K562 (cell line): ENCODE data around the gene RUNX1. TPM values are rescaled to one million over a fixed set of nuclear protein-coding genes. Genes with fewer than 3 reads are reported as not detected.
A peak's percentile ranks its signal among the peaks of the same experiment; 100 is the strongest.

Experiments used
- ADNP ChIP-seq: fragments of 200-800 bp; sonication (Bioruptor generic); IDR thresholded peaks from 2 replicates; pipeline ENCODE4 v1.6.1; 2016; ENCODE audit warnings: missing genetic modification characterization, missing compliant biosample characterization
- ATF1 ChIP-seq, 2 experiments: fragments of 450-650 bp in 1 of 2; IDR thresholded peaks; 2 replicates each; pipeline ENCODE4 v1.6.1; 2016; ENCODE audit warnings: missing compliant biosample characterization in 1 of 2, missing genetic modification characterization in 1 of 2
- BCOR ChIP-seq: fragments of 450-650 bp; IDR thresholded peaks from 2 replicates; pipeline ENCODE4 v1.6.1; 2016
- CBX3 ChIP-seq, 2 experiments: IDR thresholded peaks; 1 replicate in 1 of 2; 2 replicates in 1 of 2; pipeline ENCODE4 v1.6.1; 2012; ENCODE audit warnings: inconsistent platforms in 2 of 2, low read length in 2 of 2, borderline replicate concordance in 1 of 2, control low read depth in 1 of 2
- EP400 ChIP-seq: fragments of 450-650 bp; IDR thresholded peaks from 2 replicates; pipeline ENCODE4 v1.6.1; 2017; ENCODE audit warnings: antibody characterized with exemption, mild to moderate bottlenecking, moderate library complexity
- GATA2 ChIP-seq: sonication (generic); formaldehyde crosslinking; IDR thresholded peaks from 2 replicates; pipeline ENCODE4 v1.4.0; 2020; ENCODE audit warnings: mild to moderate bottlenecking, missing genetic modification reagents
- HDAC2 ChIP-seq: fragments of 450-650 bp; IDR thresholded peaks from 2 replicates; pipeline ENCODE4 v1.6.1; 2016; ENCODE audit warnings: mild to moderate bottlenecking
- KDM1A ChIP-seq, 2 experiments: fragments of 450-650 bp; IDR thresholded peaks; 2 replicates each; pipeline ENCODE4 v1.6.1; 2016; ENCODE audit warnings: mild to moderate bottlenecking in 2 of 2
- KHSRP ChIP-seq: fragments of 450-650 bp; IDR thresholded peaks from 2 replicates; pipeline ENCODE4 v1.6.1; 2017
- PTBP1 ChIP-seq: fragments of 200-400 bp; formaldehyde crosslinking; IDR thresholded peaks from 2 replicates; pipeline ENCODE4 v1.6.1; 2017; ENCODE audit warnings: low read depth, low read length
- RBM25 ChIP-seq: fragments of 200-400 bp; formaldehyde crosslinking; IDR thresholded peaks from 2 replicates; pipeline ENCODE4 v1.6.1; 2018; ENCODE audit warnings: low read length, low read depth, moderate library complexity; ENCODE audit not compliant: severe bottlenecking
- TEAD1 ChIP-seq, 2 experiments: fragments of 450-650 bp in 1 of 2; sonication (generic) in 1 of 2; formaldehyde crosslinking; IDR thresholded peaks; 2 replicates each; pipeline versions ENCODE4 v1.4.0 to v1.8.0; 2020 to 2022; ENCODE audit warnings: mild to moderate bottlenecking in 2 of 2, missing genetic modification reagents in 1 of 2
- polyA plus RNA-seq, 8 experiments: library from polyadenylated mRNA; depleted of rRNA in 4 of 8; stranded (reverse) in 5 of 8; unstranded in 3 of 8; fragments of >200 nt; fragmentation: Nextera tagmentation in 2 of 8; fragmentation: Illumina TruSeq in 1 of 8; extraction: Ambion mirVana in 2 of 8; extraction: Trizol in 1 of 8; gene quantifications; 2 replicates each; pipeline versions ENCODE4 v1.2.1 to v1.2.3, GENCODE V29; 2011 to 2014; ENCODE audit warnings: inconsistent platforms in 1 of 8, missing spikeins in 1 of 8
- total RNA-seq, 7 experiments: library from RNA; depleted of rRNA in 6 of 7; stranded (reverse); fragments of >200 nt in 6 of 7; fragmentation: Illumina TruSeq in 2 of 7; extraction: Trizol in 2 of 7; gene quantifications; 2 replicates each; pipeline versions ENCODE4 v1.2.1 to v1.2.3, GENCODE V29; 2011 to 2021; ENCODE audit warnings: low replicate concordance in 1 of 7
- TF ChIP-seq, protein P1 (sequence below): fragments of 250-450 bp; sonication (Bioruptor Pico); IDR thresholded peaks from 2 replicates; pipeline ENCODE4 v1.9.0; 2021; ENCODE audit warnings: mild to moderate bottlenecking
- TF ChIP-seq, protein P2 (sequence below): fragments of 250-450 bp; sonication (Bioruptor Pico); IDR thresholded peaks from 2 replicates; pipeline ENCODE4 v1.4.0; 2020; ENCODE audit warnings: mild to moderate bottlenecking

The RUNX1 gene
- total and polyA plus RNA-seq, 9 of the 15 experiments (the other 6 are each of a cell fraction or from before 2014, with no cell fraction given): 2.2 to 68.6 (median 17.8) TPM

DNA sequence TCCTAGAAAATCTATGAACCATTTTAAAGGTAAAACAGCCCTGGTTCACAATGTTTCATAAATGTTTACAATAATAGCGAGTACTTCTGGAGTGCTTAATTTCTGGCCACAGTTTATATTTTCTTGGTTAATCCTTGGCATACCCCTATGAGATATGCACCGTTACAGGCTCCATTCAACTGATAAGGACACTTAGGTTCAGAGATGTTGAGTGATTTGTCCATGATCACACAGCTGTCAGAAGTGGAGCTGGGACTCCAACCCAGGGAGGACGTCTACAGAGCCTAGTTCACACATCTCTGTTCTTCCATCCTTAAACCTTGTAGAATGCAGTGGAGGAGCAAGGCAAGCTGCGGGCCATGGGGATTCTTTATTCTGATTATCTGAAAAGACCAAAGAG is 48.4 kb upstream of the RUNX1 start (continued):
- TF ChIP-seq, protein P1, sequence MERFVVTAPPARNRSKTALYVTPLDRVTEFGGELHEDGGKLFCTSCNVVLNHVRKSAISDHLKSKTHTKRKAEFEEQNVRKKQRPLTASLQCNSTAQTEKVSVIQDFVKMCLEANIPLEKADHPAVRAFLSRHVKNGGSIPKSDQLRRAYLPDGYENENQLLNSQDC (CRISPR knock-in tag): no peak
- TF ChIP-seq KHSRP (no peak), ADNP (tag) (peak; percentile 88), GATA2 (peak; percentile 46; the same call in 1 of the 2 replicates), BCOR (peak; percentile 95), KDM1A (IDR thresholded peaks at IDR 0.05) (peak; percentile 72 to 83; a peak in 3 of 4 replicates), TEAD1 (CRISPR knock-in tag; IDR thresholded peaks at IDR 0.05) (no peak), HDAC2 (0 out of 2 replicates have a peak, but pooled peaks have one; percentile 69), PTBP1 (no peak), RBM25 (peak; percentile 96), CBX3 (IDR thresholded peaks at IDR 0.05; ENCODE audit: borderline replicate concordance in 1 of 2, low read length in 2 of 2) (0 out of 3 replicates have a peak, but pooled peaks of 1 of the 2 experiments have one; percentile 10), EP400 (0 out of 2 replicates have a peak, but pooled peaks have one; percentile 14), ATF1 (CRISPR knock-in tag; IDR thresholded peaks at IDR 0.05) (no peak), ATF1 (tag; IDR thresholded peaks at IDR 0.05) (no peak)
- TF ChIP-seq, protein P2, sequence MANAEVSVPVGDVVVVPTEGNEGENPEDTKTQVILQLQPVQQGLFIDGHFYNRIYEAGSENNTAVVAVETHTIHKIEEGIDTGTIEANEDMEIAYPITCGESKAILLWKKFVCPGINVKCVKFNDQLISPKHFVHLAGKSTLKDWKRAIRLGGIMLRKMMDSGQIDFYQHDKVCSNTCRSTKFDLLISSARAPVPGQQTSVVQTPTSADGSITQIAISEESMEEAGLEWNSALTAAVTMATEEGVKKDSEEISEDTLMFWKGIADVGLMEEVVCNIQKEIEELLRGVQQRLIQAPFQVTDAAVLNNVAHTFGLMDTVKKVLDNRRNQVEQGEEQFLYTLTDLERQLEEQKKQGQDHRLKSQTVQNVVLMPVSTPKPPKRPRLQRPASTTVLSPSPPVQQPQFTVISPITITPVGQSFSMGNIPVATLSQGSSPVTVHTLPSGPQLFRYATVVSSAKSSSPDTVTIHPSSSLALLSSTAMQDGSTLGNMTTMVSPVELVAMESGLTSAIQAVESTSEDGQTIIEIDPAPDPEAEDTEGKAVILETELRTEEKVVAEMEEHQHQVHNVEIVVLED (CRISPR knock-in tag): no peak
